Measurements from ENCODE around the gene ANXA3.

DNA sequence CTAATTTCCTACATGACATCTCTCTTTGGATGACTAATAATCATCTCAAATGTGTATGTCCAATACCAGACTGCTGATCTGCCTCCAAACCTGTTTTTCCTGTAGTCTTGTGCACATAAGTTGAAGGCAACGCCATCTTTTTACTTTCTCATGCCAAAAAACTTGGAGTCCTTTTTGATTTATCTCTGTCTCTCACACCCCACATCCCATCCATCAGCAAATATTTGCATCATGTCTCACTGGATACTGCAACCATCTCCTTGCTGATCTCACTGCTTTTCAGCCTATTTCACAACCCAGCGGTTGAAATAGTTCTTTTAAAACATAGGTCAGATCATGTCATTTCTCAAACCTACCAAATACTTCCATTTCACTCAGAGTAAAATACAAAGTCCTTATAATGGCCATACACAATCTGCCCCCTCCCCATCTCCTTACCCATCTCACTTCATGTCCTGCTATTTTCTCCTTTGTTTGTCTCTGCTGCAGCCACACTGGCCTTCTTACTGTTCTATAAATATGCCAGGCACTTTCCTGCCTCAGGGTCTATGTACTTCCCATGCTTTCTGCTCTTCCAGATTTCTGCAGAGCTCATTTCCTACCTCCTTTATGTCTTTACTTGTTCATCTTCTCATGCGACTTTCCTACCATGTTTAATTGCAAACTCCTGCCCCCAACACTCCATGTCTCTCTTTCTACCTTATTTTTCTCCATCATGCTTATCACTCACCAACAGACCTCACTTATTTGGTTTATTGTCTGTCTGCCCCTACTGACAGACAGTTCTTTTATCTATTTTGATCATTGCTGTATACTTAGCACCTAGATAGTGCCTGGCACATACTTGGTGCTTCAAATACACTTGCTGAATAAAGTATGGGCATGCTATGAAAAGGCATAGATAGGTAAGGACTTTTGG, 98.8 kb downstream of the ANXA3 start:
- TF ChIP-seq, protein P1, sequence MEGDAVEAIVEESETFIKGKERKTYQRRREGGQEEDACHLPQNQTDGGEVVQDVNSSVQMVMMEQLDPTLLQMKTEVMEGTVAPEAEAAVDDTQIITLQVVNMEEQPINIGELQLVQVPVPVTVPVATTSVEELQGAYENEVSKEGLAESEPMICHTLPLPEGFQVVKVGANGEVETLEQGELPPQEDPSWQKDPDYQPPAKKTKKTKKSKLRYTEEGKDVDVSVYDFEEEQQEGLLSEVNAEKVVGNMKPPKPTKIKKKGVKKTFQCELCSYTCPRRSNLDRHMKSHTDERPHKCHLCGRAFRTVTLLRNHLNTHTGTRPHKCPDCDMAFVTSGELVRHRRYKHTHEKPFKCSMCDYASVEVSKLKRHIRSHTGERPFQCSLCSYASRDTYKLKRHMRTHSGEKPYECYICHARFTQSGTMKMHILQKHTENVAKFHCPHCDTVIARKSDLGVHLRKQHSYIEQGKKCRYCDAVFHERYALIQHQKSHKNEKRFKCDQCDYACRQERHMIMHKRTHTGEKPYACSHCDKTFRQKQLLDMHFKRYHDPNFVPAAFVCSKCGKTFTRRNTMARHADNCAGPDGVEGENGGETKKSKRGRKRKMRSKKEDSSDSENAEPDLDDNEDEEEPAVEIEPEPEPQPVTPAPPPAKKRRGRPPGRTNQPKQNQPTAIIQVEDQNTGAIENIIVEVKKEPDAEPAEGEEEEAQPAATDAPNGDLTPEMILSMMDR (IDR thresholded peaks at IDR 0.05; ENCODE audit: low read length): no peak
- TF ChIP-seq EZH2 (optimal IDR thresholded peaks at IDR 0.05; ENCODE audit: low read depth, low read length): no peak
